Tibial nerve (tissue), 4 donors: ENCODE measurements around the gene ZNF80. TPM values are rescaled to one million over a fixed set of nuclear protein-coding genes. Genes with fewer than 3 reads are reported as not detected.
A peak's percentile ranks its signal among the peaks of the same experiment; 100 is the strongest.

Experiments used
- DNase-seq, 2 donors: peaks; one replicate each; pipeline ENCODE4 v3.0.0-alpha.2; 2019; ENCODE audit warnings: low spot score in 2 of 2
- H3K27ac ChIP-seq, 4 donors: fragments of 200-600 bp; sonication (generic) in 3 of 4; one replicate each; pipeline ENCODE4 v1.5.1; 2017 to 2019; ENCODE audit warnings: mild to moderate bottlenecking in 1 of 4
- H3K27me3 ChIP-seq, 2 donors: fragments of 200-600 bp; sonication (generic) in 1 of 2; one replicate each; pipeline versions ENCODE4 v1.5.1 to v1.6.0; 2017 to 2019
- H3K36me3 ChIP-seq, 3 donors: fragments of 200-600 bp; sonication (generic); one replicate each; pipeline ENCODE4 v1.5.1; 2018 to 2019
- H3K4me1 ChIP-seq, 4 donors: fragments of 200-600 bp; sonication (generic) in 3 of 4; one replicate each; pipeline ENCODE4 v1.5.1; 2017 to 2019
- H3K4me3 ChIP-seq, 4 donors: fragments of 200-600 bp; sonication (generic) in 3 of 4; one replicate each; pipeline ENCODE4 v1.5.1; 2017 to 2019; ENCODE audit warnings: mild to moderate bottlenecking in 1 of 4, moderate library complexity in 1 of 4
- H3K9me3 ChIP-seq, 4 donors: fragments of 200-600 bp; sonication (generic) in 3 of 4; one replicate each; pipeline ENCODE4 v1.5.1; 2017 to 2019
- CTCF ChIP-seq, 5 experiments: fragments of 200-600 bp in 3 of 5; fragments of 450-650 bp in 2 of 5; sonication (generic) in 3 of 5; IDR thresholded peaks; one replicate each; pipeline ENCODE4 v1.5.1; 2016 to 2019; ENCODE audit warnings: antibody characterized with exemption in 5 of 5, mild to moderate bottlenecking in 3 of 5, moderate library complexity in 2 of 5
- EP300 ChIP-seq, 2 donors: sonication (generic); formaldehyde crosslinking; IDR thresholded peaks; one replicate each; pipeline ENCODE4 v1.6.1; 2017; ENCODE audit warnings: antibody characterized with exemption in 2 of 2, mild to moderate bottlenecking in 1 of 2
- POLR2A ChIP-seq, 2 donors: fragments of 450-650 bp; IDR thresholded peaks; one replicate each; pipeline ENCODE4 v1.6.1; 2017; ENCODE audit warnings: antibody characterized with exemption in 2 of 2, mild to moderate bottlenecking in 2 of 2, moderate library complexity in 2 of 2
- WGBS, 2 donors: methylation state at CpG; one replicate each; pipeline ENCODE4 v1.1.5; 2018; 5-methylcytosine and 5-hydroxymethylcytosine counted together
- total RNA-seq, 4 donors: library from RNA; depleted of rRNA; stranded (reverse); fragments of >200 nt; gene quantifications; one replicate each; pipeline ENCODE4 v1.1.0, GENCODE V29; 2016

The ZNF80 gene
- total RNA-seq, 4 donors from 2014 or later, result 0.21 TPM; not detected in 3

DNA sequence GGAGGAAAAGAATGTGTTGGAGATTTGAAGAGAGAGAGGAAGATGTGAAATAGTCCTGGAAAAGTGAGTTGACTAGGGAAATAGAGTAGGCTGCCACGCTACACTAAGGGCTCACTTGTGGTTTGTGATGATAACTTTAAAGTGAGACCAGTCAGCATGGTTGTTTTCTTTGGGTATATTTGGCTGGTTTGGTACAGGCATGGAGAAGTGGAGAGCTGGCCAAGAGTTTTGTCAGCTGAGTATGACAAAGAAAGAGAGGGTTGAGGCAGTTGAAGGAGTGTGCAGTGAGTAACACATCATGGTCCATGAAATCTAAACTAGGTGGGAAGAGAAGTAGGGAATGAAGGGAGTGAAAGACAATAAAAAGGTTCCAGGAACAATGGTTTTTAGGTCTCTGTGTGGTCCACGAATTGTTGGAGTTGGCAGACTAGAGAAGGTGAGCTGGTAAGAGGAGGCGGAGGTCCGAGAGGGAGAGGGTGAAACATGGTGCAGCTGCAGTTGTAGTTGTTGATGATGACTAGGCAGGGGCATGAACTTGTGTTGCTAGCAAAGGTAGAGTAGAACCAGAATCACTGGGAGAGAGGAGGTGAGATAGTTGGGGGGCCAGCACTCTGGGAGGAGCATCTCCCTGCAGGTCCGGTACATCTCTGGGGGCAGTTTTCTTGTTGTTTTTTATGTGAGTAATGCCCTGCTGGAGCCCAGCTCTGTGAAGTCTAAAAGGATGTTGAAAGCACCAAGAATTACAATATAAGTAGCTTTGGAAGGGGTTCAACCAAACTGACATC is 21.0 kb downstream of the ZNF80 start:
- Histone ChIP-seq H3K36me3 (no peaks in the 10 kb centered on the region), H3K27ac (no peak overlapping the region), H3K4me3 (no peak overlapping the region), H3K4me1 (peaks cover 0 to 15% (median 3%) of the 10 kb centered on the region in 4 donors), H3K27me3 (no peaks in the 10 kb centered on the region), H3K9me3 (no peaks in the 10 kb centered on the region)
- no peak for DNase-seq
- TF ChIP-seq EP300 (IDR thresholded peaks at IDR 0.05), result no peak
- 85 to 90% methylated on average over 5 of the region's 5 CpGs for WGBS, 2 donors

- Histone ChIP-seq H3K9me3 (no peaks in the 10 kb centered on the region), H3K27me3 (no peaks in the 10 kb centered on the region), H3K27ac (peak overlapping the region in 2 of 4 donors; percentile 22 to 85), H3K4me3 (peak overlapping the region in 2 of 4 donors; percentile 37 to 42), H3K4me1 (peaks cover 0 to 15% (median 3%) of the 10 kb centered on the region in 4 donors), H3K36me3 (no peaks in the 10 kb centered on the region)
- WGBS, 2 donors, result 65 to 68% methylated on average over 6 of the region's 6 CpGs
- DNase-seq, result no peak
- TF ChIP-seq POLR2A (IDR thresholded peaks at IDR 0.05) (no peak), EP300 (IDR thresholded peaks at IDR 0.05) (no peak), CTCF (IDR thresholded peaks at IDR 0.05) (no peak)
These were observed 22.6 kb downstream of the ZNF80 start for GRCh38 chr3:114214542-114215341.

DNA sequence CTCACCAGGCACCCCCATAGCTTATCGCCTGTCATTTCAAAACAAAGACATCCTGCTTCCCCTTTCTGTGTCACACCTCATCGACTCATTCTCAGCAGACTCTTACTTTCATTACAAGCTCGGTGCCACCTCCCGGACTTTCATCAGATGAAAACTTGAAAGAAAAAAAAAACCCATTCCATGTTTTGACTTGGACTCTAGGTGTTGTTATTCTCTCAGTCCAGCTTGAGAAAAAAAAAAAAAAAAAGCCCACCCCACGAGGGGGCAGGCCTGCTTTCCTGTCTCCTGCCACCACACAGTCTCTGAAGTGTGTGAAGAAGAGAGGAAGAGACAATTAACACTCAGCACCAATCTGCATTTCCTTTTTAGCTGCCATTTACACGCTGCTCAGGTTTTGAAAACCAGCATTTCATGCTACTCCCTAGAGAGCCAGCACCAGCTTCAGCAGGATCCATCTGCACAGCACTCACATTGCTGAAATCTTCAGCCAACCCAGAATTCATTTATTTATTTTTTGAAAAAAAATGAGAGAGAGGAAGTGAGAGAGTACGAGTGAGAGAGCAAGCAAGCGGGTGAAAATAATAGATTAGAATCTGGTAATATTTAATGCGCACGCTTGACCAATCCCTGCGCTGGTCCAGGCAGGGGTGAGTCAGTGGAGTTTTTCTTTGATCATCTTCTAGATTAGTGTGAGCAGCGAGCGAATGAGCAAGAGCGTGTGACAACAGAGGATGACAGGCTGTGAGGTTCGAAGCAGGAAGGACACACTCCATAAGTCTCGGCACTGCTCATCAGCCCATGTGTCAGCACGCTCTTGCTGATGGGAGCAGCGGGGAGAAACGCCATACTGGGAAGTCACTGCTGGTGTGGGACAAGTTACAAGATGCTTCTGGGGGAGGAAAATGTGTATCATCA is 23.5 kb downstream of the ZNF80 start:
- Histone ChIP-seq H3K27me3 (no peaks in the 10 kb centered on the region), H3K4me3 (peak overlapping the region in 2 of 4 donors; percentile 37 to 42), H3K4me1 (peaks cover 0 to 15% (median 3%) of the 10 kb centered on the region in 4 donors), H3K9me3 (no peaks in the 10 kb centered on the region), H3K36me3 (no peaks in the 10 kb centered on the region), H3K27ac (peak overlapping the region in 2 of 4 donors; percentile 22 to 85)
- peak in 1 of 2 donors; percentile 12 for DNase-seq
- TF ChIP-seq POLR2A (IDR thresholded peaks at IDR 0.05) (no peak), EP300 (IDR thresholded peaks at IDR 0.05) (no peak), CTCF (IDR thresholded peaks at IDR 0.05) (no peak)
- WGBS, 2 donors, result 28 to 33% methylated on average over 19 of the region's 19 CpGs

DNA sequence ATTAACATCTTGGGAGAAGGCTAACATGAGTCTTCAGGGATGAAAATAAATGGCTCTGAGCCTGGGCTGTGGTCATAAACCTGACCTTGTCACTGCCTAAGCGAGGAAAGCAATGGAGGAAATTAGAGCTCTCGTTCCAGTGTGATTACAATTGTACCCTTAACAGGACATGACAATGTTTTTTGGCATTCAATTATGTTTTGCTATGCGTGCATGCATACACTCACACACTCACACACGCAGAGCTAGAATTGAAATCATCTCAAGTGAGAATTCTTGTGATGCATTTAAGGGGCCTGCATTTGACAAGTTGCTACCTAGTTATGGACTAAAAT is 24.1 kb downstream of the ZNF80 start:
- WGBS, 2 donors, result 39 to 46% methylated on average over 4 of the region's 4 CpGs
- Histone ChIP-seq H3K4me3 (no peak overlapping the region), H3K36me3 (no peaks in the 10 kb centered on the region), H3K27ac (peak overlapping the region in 1 of 4 donors; percentile 58), H3K27me3 (no peaks in the 10 kb centered on the region), H3K9me3 (no peaks in the 10 kb centered on the region), H3K4me1 (peaks cover 0 to 15% (median 3%) of the 10 kb centered on the region in 4 donors)
- no peak for DNase-seq
- TF ChIP-seq CTCF (IDR thresholded peaks at IDR 0.05) (no peak), EP300 (IDR thresholded peaks at IDR 0.05) (no peak), POLR2A (IDR thresholded peaks at IDR 0.05) (no peak)

GRCh38 chr3:114212646-114213045 is 24.7 kb downstream of the ZNF80 start:
- H3K36me3 ChIP-seq, result no peaks in the 10 kb centered on the region
- TF ChIP-seq POLR2A (IDR thresholded peaks at IDR 0.05), result no peak
- TF ChIP-seq EP300 (IDR thresholded peaks at IDR 0.05), result no peak
- no peak for TF ChIP-seq CTCF (IDR thresholded peaks at IDR 0.05)
- WGBS, 2 donors, result 84 to 85% methylated on average over 4 of the region's 4 CpGs
- peaks cover 0 to 15% (median 3%) of the 10 kb centered on the region in 4 donors for H3K4me1 ChIP-seq
- no peaks in the 10 kb centered on the region for H3K27me3 ChIP-seq
- no peak overlapping the region for H3K4me3 ChIP-seq
- DNase-seq, result no peak
- H3K9me3 ChIP-seq, result no peaks in the 10 kb centered on the region
- no peak overlapping the region for H3K27ac ChIP-seq
